Astrocyte (in vitro differentiated cells and primary cell): ENCODE measurements around the gene NPIPA2.
"Not testable (repeated sequence)": the region's sequence is repeated elsewhere in the genome, so short reads cannot be mapped to it uniquely, and the experiment has no call there.

Experiments used
- EZH2 ChIP-seq: IDR thresholded peaks from 2 replicates; pipeline ENCODE4 v1.6.1; 2012; ENCODE audit warnings: mild to moderate bottlenecking, low read length, inconsistent platforms; ENCODE audit not compliant: insufficient read depth
- TF ChIP-seq, protein P1 (sequence below): IDR thresholded peaks from 2 replicates; pipeline ENCODE4 v1.5.1; 2011; ENCODE audit warnings: low read depth, mild to moderate bottlenecking, inconsistent platforms, low read length, moderate library complexity; ENCODE audit not compliant: insufficient read depth

DNA sequence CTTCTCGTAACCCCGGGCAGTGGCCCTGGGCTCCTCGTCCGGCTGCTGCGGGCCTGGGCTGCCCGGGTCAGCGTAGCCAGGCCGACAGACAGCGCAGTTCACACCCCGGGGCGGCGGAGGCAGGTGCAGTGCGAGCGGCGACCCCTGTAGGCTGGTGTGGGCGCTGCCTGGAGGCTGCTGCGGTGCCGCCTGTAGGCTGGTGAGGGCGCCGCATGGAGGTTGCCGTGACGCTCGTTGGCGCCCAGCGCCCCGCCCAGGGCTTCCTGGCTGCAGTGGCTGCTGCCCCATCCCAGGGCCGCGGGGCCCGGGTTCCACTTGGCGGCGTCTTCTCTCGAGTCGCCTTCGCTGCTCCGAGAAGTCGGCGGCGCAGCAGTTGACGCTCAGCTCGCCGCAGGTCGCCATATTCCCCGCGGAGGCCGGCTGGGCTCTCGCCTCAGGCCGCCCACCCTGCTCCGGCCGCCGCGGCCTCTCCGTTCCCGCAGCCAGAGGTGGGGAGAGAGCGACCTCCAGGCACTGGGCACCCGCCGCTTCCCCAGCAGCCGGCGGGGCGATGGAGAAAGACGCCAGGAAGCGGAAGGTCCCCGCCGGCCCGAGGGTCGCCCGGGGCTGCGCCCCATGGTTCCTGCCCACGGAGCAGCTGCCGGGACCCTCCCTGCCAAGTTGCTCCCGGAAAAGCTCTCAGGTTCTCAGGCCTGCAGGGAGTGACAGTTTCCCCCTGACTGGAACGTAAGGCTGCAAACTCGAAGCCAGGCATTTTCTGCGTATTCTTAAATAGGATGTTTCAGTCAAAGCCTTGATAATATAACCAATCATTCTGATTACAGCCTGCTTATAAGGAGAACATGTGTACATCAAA lies 38.9 kb upstream of the NPIPA2 start, which contains the start of gene NPIPA3:
- TF ChIP-seq, protein P1, sequence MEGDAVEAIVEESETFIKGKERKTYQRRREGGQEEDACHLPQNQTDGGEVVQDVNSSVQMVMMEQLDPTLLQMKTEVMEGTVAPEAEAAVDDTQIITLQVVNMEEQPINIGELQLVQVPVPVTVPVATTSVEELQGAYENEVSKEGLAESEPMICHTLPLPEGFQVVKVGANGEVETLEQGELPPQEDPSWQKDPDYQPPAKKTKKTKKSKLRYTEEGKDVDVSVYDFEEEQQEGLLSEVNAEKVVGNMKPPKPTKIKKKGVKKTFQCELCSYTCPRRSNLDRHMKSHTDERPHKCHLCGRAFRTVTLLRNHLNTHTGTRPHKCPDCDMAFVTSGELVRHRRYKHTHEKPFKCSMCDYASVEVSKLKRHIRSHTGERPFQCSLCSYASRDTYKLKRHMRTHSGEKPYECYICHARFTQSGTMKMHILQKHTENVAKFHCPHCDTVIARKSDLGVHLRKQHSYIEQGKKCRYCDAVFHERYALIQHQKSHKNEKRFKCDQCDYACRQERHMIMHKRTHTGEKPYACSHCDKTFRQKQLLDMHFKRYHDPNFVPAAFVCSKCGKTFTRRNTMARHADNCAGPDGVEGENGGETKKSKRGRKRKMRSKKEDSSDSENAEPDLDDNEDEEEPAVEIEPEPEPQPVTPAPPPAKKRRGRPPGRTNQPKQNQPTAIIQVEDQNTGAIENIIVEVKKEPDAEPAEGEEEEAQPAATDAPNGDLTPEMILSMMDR: not testable (repeated sequence)
- not testable (repeated sequence) for TF ChIP-seq EZH2
